GM18870 (cell line): ENCODE results near the gene TMEM232.

ENCODE experiments used
- ATAC-seq: cut with Tn5 transposase; IDR thresholded peaks from one replicate; pipeline ENCODE4 v1.9.1; 2021; ENCODE audit warnings: moderate library complexity; ENCODE audit not compliant: unreplicated experiment

Gene TMEM232

DNA sequence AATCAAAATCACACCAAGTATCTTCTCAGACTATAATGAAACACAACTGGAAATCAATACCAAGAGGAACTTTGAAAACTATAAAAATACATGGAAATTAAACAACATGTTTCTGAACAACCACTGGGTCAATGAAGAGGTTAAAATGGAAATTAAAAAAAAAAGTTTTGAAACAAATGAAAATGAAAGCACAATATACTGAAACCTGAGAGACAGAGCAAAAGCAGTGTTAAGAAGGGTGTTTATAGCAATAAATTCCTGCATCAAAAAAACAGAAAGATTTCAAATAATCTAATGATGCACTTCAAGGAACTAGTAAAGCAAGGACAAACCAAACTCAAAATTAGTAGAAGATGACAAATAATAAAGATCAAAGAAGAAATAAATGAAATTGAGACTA lies 92.0 kb downstream of the TMEM232 start:
- ATAC-seq = no peak

DNA sequence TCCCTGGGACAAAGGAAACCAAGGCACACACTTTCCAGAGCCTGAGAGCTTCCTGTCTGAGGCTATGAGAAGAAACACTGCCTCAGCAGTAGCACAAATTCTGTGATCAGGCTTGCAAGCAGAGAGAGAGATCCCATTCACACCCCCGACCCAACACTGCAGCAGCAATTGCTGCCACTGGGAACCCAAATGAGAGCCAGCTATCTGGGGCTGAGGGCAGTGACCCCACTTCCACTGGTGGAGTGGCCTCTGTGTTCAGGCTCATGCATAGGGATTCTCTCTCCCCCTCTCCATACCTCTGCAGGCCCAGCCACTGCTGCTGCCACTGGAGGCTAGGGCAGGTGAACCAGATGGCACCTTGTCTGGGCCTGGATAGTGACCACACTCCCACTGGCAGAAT lies 95.2 kb downstream of the TMEM232 start:
- no peak for ATAC-seq

DNA sequence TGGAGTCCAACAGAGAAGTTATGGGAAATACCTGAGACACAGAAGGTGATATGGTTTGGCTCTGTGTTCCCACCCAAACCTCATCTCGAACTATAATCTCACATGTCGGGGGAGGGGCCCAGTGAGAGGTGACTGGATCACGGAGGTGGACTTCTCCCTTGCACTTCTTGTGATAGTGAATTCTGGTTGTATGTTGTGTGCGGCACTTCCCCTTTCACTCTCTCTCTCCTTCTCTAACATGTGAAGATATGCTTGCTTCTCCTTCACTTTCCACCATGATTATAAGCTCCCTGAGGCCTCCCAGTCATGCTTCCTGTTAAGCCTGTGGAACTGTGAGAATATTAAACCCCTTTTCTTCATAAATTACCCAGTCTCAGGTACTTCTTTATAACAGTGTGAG lies 96.1 kb downstream of the TMEM232 start:
- ATAC-seq = no peak

DNA sequence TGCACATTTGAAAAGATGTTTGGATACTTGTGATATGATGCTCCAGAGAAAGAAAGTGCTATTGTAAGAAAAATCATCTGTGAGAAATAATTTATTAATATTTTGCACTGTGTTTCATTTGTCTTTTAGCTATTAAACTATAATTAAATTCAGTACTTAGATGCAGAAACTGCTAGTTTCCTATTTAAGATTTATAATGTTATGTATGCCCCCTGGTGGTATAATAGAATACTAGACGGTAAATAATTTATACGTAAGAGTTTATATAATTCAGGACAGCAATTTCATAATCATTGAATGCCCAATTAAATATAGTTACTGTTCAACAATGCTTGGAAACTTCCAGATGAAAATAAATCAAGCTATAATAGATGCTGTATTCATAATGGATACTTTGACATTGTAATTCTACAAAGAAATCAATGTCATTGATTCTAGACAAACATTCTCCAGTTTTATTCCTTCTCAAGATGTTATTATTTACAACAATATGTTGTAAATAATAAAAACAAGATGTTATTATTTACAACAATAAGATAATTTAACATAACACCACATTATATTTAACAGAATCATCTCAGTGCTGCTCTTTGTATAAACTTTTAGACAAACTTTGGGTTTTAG lies 101.0 kb downstream of the TMEM232 start:
- no peak for ATAC-seq

DNA sequence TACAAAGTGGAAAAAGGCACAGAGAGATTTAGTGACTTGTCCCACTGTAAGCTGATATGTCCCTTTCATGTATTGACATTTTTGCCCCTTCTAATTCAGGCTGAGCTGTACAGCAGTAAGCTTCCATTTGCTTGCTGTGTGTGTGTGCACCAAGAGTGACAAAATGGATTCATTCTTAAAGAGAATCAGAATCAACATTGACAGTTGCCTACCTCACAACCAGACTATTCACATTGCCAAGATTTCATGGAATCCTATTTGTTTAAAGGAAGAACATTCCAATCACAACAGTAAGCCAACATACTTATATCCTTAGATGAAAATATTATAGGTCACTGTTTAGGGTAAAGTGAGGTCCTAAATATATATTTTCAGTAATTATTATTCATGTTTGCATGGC lies 102.6 kb downstream of the TMEM232 start:
- ATAC-seq = no peak

DNA sequence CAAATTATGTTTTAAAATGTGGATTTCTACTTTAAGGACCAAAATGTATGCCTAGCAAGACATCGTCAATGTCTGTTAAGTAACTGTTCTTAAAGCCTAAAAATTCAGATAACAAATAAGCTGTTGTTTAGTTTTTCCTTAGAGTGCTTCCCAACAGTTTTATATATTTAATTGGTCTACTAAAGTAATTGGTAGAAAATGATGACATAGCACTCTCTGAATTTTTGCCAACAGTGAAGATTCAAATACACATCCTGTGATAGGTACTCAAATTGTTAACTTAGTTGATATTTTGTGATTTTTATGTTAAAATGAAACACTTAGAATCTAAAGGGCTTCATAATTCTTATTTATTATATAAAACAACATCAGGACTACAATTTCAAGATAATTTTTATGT lies 107.5 kb downstream of the TMEM232 start:
- no peak for ATAC-seq

DNA sequence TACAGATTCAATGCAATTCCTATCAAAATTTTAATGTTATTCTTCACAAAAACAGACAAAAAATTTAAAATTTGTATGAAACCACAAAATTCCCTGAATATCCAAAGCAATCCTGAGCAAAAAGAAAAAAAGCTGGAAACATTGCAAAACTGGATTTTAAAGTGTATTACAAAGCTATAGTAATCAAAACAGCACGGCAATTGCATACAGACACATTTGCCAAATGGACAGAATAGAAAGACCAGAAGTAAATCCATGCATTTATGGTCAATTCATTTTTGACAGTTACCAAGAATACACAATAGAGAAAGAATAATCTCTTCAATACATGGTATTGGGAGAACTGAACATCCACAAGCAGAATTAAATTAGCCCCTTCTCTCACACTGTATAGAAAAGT lies 110.5 kb downstream of the TMEM232 start:
- ATAC-seq = no peak

DNA sequence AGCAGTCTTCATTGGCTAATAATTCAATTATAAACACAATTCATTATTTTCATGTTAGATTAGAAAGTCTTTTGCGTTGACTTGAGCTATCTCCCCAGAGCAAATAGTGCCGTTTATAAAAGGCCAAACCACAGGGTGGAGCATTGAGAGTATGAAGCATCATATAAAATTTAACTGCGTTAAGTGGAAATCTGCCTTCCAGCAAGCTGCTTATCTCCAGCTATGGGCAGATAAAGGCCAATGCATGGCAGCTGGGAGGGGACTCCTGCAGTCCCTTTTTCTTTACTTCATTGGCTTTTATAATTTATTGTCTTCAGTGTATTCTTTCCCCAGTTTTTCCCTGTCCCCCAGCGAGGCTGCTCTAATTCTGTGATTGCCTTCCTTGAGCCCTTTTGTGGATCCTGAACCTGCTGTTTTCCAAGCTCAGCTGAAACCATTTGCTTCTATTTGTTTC lies 113.7 kb downstream of the TMEM232 start:
- ATAC-seq = no peak

DNA sequence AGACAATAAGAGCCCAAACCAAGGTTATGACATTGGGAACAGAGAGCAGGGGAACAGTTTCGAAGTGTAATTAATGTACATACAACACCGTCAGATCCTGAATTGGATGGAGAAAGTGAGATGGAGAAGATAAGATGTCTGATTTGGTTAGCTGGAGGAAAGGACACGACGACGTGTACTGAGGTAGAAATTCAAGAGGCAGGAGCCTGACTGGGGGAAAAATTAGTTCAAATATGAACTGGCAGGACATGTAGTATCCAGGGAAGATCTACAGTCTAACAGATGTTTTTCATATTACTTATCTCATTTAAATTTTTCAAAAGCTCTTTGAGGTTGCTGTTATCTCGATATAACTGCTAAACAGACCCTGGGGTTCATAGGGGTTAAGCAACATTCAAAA lies 114.7 kb downstream of the TMEM232 start:
- no peak for ATAC-seq

DNA sequence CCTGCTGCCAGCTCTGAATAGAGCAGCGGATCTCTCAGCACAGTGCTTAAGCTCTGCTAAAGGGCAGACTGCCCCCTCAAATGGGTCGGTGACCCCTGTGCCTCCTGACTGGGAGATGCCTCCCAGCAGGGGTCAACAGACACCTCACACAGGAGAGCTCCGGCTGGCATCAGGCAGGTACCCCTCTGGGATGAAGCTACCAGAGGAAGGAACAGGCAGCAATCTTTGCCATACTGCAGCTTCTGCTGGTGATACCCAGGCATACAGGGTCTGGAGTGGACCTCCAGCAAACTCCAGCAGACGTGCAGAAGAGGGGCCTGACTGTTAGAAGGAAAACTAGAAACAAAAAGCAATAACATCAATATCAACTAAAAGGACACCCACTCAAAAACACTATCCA lies 131.6 kb downstream of the TMEM232 start:
- ATAC-seq = no peak

DNA sequence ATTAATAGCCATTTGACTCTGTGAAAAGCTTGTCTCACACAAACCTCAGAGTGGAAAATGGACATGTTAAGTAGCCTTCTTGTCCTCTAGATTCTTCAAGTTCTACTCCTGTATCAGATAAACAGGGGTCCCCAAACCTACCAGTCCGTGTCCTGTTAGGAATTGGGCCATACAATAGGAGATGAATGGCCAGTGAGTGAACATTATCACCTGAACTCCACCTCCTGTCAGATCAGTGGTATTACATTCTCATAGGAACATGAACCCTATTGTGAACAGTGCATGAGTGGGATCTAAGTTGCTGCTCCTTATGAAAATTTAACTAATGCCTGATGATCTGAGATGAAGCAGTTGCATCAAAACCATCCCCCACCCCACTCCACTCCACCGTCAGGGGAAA lies 136.3 kb downstream of the TMEM232 start:
- ATAC-seq = no peak

DNA sequence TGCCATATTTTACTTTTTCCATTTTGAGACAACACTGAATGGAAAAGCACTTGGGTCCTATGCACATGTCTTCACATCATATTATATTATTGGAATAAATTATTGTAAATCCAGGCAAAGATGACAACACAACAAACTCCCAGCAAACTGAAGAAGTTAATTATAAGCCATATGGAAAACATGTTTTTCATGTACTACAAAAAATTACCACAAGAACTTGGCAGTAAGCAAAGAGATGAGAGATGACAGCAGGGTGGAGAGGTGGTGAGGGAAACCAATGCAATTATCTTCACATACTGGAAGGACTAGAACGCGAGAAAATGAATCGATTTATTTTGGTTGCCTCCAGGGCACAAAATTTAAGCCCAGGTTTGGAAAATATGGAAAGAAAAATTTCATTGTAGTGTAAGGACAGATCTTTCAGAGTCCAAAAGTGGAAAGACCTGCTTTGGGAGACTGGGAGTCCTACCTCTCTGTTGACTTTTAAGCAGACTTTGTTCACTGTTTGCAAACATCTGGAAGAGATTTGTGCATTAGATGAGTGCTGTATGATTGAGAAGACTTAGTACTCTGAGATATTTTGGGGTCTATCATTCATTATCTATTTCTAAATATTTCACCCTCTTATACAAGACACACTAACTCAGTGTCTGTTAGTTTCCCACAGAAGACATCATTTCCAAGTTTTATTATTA lies 138.0 kb downstream of the TMEM232 start:
- no peak for ATAC-seq

DNA sequence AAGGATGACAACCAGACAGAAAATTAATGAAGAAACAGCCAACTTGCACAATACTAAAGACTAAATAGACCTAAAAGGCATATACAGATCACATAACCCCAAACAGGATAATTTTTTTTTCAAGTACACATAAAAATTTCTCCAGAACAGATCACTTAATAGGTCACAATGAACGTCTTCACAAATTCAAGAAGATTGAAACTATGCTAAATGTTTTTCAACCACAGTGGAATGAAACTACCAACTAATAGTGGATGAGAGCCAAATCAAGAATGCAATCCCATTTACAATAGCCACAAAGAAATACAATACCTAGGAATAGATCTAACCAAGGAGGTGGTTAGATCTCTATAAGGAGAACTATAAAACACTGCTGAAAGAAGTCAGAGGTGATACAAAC lies 145.8 kb downstream of the TMEM232 start:
- no peak for ATAC-seq

DNA sequence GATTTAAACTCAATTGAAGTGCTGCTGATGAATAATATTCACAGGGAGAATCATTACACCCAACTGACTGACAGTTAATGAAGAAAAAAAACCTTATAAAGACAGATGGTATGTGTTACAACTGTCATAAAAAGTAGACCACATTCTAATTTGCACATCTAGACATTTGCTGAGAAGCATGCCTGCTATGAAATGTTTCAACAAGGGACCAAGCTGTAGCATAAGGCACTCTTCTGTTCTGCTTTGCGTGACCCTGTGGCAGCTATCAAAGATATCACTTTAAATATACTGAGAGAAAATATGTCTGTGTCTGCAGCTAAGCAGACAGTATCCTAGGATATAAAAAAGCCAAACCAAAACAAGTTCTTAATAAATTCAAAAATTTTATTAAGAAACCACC lies 153.7 kb downstream of the TMEM232 start:
- no peak for ATAC-seq

DNA sequence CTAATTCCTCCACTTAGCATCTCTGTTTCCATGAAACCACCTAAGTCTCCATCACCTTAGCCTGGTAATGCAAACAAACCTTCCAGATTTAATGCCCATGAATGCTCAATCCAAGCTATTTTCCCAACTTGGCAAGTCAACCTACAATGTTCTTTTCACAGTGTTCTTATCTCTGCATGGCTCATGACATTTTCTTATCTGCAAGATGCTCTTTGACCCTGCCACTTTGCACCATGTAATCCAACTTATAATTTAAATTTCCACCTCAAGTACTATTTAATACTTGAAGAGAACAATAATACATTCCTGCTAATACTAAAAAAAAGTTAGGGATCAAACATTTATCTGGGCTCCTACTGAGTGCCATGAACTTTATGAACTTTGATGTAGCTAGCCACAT lies 164.3 kb downstream of the TMEM232 start:
- ATAC-seq = no peak

DNA sequence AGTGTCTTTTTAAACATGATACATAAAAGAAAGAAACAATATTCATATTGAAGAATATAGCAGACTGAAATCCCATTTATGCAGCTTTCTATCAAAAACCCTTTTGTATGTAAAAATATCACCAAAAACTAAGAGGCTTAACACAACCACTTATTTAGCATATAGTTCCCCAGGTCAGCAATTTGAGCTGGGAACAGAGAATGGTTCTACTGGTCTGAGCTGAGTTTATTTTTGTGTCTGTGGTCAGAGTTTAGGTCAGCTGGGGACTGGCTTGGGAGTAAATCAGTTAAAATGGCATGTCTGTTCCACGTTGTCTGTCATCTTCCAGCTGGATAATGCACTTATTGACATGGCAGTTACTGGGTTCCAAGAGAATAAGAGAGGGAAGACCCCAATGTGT lies 165.0 kb downstream of the TMEM232 start:
- no peak for ATAC-seq

DNA sequence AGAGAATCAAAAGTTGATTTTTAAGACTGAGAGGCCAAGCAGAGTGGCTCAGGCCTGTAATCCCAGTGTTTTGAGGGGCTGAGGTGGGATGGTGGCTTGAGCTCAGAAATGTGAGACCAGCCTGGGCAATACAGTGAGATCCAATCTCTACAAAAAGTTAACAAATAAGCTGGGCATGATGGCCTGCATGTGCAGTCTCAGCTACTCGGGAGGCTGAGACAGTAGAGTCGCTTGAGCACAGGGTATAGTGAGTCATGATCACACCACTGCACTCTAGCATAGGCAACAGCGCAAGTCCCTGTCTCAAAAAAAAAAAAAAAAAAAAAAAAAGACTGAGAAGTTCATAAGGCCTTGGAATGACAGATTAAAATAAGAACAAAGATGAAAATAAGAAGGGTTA lies 177.2 kb downstream of the TMEM232 start:
- no peak for ATAC-seq

DNA sequence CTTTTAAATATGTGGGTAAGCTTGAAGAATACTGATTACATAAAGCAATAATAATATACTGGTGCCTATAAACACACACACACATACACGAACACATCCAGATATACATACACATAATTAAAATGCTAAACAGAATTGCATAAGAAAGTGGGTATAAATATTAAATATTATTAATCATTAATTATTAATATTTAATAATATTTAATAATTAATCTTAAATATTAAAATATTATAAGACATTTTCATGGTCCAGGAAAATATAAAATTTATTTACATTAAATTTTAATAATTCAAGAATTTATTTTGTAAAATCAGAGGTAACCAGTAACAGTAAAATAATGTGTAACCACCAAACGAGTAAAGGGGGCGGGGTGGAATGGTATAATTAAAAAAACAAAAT lies 178.3 kb downstream of the TMEM232 start:
- no peak for ATAC-seq

DNA sequence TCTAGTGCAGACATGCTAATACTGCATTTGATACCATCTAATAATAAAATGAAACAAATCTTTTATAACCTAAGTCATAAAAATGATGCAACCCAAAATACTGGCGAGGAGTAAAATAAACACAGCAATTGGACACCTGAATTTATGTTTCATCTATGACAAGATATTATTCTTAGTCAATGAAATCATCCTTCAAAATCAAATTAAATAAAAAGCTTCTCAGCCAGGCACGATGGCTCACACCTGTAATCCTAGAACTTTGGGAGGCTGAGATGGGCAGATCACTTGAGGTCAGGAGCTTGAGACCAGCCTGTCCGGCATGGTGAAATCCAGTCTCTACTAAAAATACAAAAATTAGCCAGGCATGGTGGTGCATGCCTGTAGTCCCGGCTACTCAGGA lies 179.0 kb downstream of the TMEM232 start:
- no peak for ATAC-seq

DNA sequence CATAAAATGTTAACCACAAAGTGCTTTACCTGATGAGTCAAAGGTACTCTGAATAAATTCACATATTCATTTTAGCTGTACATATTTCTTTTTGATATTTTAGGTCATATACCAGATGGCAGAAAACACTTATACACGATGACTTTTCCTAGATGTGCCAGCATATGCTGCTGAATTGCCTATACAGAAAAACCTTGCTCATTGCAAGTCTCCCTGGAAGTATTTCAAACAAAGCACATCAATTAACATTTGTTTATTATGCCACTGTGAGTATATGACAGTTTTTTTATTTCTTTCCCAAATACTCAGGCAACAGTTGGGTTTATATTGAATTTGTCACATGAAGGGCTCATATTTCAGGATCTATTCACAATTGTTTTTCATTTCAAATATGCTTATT lies 180.8 kb downstream of the TMEM232 start:
- ATAC-seq = no peak

DNA sequence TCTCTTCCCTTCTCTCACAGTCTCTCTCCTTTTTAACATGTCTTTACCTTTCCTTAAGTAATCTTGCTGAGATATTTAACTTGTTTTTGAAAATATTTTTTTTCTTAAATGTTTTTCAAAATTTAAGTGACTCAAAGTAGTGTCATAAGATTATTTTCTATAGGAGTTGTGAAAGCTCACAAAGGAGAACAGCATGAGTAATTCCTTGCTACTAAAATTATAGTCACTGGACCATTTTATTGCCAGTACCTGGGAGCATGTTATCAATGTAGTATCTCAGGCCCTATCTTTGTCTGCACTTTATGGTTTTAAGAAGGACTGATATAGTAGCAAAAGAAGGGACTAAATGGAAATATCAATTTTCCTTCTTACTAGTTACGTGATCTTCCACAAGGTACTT lies 181.9 kb downstream of the TMEM232 start:
- ATAC-seq = no peak

DNA sequence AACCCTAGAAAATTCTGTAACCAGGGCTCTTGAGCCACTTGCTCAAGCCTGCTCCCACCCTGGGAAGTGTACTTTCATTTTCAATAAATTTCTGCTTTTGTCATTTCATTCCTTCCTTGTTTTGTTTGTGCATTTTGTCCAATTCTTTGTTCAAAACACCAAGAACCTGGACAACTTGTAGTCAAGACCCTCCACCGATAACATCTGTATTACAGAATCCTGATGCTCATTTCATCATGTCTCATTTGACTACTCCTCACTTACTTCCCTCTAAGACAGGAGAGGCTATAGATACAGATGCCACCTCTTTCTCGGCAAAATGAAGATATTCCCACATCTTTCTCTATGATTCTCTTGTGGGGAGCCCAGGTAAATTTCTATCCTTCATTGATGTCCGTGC lies 183.5 kb downstream of the TMEM232 start:
- no peak for ATAC-seq
